ENCODE measurements around the gene SDHA.
A peak's percentile ranks its signal among the peaks of the same experiment; 100 is the strongest.
"Not testable (repeated sequence)": the region's sequence is repeated elsewhere in the genome, so short reads cannot be mapped to it uniquely, and the experiment has no call there.

The SDHA gene

DNA sequence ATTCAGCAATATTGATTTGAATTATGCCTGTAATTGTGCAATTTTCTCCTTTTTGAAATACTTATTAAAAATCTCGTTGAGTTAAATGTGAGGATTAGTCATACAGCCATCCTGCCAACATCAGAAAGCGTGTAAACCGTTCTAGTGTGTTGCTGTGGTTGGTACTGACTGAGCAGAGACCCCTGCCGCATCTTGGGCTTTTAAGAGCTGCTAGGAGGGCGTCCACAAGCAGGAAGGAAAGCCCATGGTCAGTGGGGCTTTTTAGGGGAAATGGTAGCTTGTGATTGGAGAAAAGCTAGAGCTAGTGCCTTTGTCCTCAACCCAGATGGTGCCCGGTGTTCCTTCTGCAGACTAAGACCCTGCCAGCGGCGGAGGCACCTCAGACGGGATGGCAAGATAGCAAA lies 1.3 kb downstream of the SDHA start:
- no peaks in the 10 kb centered on the region for H3K27me3 ChIP-seq (ENCODE audit: control insufficient read depth, insufficient read depth, low read length)
- H3K4me1 ChIP-seq: peaks cover 6% of the 10 kb centered on the region
- no peak overlapping the region for H3K27ac ChIP-seq
- no peaks in the 10 kb centered on the region for H3K9me3 ChIP-seq (ENCODE audit: control insufficient read depth, low read length)
- no peak overlapping the region for H2AFZ ChIP-seq
- no peak overlapping the region for H3K9ac ChIP-seq
- peak overlapping the region; percentile 74 for H3K4me3 ChIP-seq (ENCODE audit: low read depth, low read length)
- no peaks in the 10 kb centered on the region for H3K36me3 ChIP-seq (ENCODE audit: control insufficient read depth, insufficient read depth, low read length)
- TF ChIP-seq, protein P1, sequence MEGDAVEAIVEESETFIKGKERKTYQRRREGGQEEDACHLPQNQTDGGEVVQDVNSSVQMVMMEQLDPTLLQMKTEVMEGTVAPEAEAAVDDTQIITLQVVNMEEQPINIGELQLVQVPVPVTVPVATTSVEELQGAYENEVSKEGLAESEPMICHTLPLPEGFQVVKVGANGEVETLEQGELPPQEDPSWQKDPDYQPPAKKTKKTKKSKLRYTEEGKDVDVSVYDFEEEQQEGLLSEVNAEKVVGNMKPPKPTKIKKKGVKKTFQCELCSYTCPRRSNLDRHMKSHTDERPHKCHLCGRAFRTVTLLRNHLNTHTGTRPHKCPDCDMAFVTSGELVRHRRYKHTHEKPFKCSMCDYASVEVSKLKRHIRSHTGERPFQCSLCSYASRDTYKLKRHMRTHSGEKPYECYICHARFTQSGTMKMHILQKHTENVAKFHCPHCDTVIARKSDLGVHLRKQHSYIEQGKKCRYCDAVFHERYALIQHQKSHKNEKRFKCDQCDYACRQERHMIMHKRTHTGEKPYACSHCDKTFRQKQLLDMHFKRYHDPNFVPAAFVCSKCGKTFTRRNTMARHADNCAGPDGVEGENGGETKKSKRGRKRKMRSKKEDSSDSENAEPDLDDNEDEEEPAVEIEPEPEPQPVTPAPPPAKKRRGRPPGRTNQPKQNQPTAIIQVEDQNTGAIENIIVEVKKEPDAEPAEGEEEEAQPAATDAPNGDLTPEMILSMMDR (IDR thresholded peaks at IDR 0.05): no peak
- H3K79me2 ChIP-seq: peaks cover 23% of the 10 kb centered on the region
- H3K4me2 ChIP-seq (ENCODE audit: low read length): peak overlapping the region; percentile 71

DNA sequence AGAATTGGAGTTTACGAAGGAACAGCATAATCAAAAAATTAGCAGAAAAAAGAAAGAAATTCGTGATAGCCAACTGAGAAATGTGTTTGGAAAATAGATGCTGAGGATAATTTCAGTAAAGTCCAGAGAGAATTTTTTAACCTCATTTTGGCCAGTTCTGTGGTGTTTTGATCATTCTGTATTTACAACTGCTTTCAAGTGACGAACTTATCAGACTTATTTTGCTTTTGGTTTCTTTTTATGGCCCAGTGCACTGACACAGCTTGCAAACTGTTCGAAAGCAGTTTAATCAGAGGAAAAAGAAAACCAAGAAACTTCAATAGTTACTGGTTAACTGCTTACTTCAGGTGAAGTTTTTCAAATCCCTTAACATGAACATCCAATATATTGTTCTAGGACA lies 1.9 kb downstream of the SDHA start:
- Histone ChIP-seq H3K27ac (no peak overlapping the region), H3K4me3 (ENCODE audit: low read depth, low read length) (peak overlapping the region; percentile 74), H3K4me2 (ENCODE audit: low read length) (peak overlapping the region; percentile 71), H3K79me2 (peaks cover 26% of the 10 kb centered on the region), H3K4me1 (peaks cover 6% of the 10 kb centered on the region), H3K27me3 (ENCODE audit: control insufficient read depth, insufficient read depth, low read length) (no peaks in the 10 kb centered on the region), H3K9me3 (ENCODE audit: control insufficient read depth, low read length) (no peaks in the 10 kb centered on the region), H3K9ac (no peak overlapping the region), H2AFZ (no peak overlapping the region), H3K36me3 (ENCODE audit: control insufficient read depth, insufficient read depth, low read length) (no peaks in the 10 kb centered on the region)
- TF ChIP-seq, protein P1 (IDR thresholded peaks at IDR 0.05): no peak

DNA sequence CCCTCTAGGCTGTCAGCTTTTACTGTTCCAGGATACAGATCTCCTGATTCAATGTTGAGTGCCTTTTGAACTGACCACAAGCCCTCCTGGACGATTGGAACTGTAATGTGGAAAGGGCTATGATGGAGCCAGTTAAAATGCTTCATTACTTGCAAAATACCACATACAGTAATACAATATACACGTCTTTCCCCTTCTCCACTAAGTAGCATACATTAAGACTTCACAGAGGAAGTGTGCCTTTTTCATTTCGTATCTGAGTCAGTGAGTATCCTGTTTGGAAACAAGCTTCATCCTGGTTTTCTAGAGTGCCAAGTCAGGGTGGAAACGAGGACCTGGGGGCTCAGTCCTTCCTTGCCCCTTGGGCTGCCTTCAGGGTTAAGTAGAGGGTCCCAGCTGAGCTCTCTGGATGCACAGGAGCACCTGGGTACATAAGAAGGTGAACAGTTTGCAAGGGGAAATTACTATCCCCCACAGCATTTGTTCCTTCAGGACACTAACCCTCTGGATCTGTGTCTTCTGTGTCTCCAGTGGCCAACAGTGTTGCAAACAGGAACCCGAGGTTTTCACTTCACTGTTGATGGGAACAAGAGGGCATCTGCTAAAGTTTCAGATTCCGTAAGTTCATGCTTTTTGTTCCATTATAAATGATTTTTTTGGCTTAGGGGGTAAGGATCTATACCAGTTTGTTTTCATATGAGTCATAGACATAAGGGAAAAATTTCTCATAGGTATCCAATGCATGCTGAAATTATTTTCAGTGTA lies 5.0 kb downstream of the SDHA start:
- not testable (repeated sequence) for H3K4me2 ChIP-seq (ENCODE audit: low read length); H3K36me3 ChIP-seq (ENCODE audit: control insufficient read depth, insufficient read depth, low read length); H2AFZ ChIP-seq; H3K9me3 ChIP-seq (ENCODE audit: control insufficient read depth, low read length); H3K27me3 ChIP-seq (ENCODE audit: control insufficient read depth, insufficient read depth, low read length); H3K4me3 ChIP-seq (ENCODE audit: low read depth, low read length); H3K4me1 ChIP-seq; H3K27ac ChIP-seq; H3K9ac ChIP-seq
- H3K79me2 ChIP-seq: peaks cover 20% of the 10 kb centered on the region

DNA sequence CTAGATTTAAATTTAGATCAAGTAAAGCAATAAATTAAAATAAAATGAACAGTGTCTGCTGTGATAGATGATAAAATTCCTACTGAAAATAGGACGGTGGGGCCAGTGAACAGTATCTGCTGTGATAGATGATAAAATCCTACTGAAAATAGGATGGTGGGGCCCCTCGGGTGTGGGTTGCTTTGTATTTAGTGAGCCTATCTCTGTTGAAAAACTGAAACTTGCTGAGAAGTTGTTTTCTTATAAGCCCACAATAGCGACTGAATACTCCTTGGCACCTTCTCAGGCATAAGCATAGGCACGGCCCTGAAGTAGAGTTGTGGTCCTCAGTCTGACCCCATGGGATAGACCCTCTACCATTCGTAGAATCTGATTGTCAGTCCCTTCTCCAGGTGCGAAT lies 5.7 kb downstream of the SDHA start:
- no peak overlapping the region for H3K4me3 ChIP-seq (ENCODE audit: low read depth, low read length)
- no peak overlapping the region for H3K27ac ChIP-seq
- no peak overlapping the region for H2AFZ ChIP-seq
- H3K79me2 ChIP-seq: peaks cover 16% of the 10 kb centered on the region
- no peaks in the 10 kb centered on the region for H3K27me3 ChIP-seq (ENCODE audit: control insufficient read depth, insufficient read depth, low read length)
- H3K36me3 ChIP-seq (ENCODE audit: control insufficient read depth, insufficient read depth, low read length): no peaks in the 10 kb centered on the region
- H3K9ac ChIP-seq: no peak overlapping the region
- no peak overlapping the region for H3K4me2 ChIP-seq (ENCODE audit: low read length)
- TF ChIP-seq, protein P1 (IDR thresholded peaks at IDR 0.05): no peak
- H3K4me1 ChIP-seq: peaks cover 6% of the 10 kb centered on the region
- no peaks in the 10 kb centered on the region for H3K9me3 ChIP-seq (ENCODE audit: control insufficient read depth, low read length)

- Histone ChIP-seq H3K36me3 (ENCODE audit: control insufficient read depth, insufficient read depth, low read length) (no peaks in the 10 kb centered on the region), H3K27ac (no peak overlapping the region)
- TF ChIP-seq, protein P1 (IDR thresholded peaks at IDR 0.05): no peak
Measured at GRCh38 chr5:225334-225733, 7.2 kb downstream of the SDHA start.

DNA sequence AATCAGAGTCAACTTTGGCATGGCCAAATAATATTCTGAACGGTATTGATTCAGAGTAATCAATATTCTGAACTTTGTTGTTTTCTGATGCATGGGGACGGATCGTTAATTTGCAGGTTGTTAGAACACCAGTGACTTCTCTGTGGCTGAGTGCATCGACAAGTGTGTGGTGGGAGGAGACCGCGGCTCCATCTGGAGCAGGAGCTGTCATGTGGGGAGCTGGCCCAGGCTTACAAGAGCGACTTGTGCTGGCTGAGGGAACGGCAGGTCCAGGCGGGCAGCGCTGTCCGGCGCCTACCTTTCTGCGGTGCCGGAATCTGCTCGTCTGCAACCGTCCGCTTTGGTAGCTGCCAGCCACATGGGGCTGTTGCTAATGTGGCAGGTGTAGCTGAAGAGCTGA lies 9.3 kb downstream of the SDHA start:
- H2AFZ ChIP-seq; H3K9ac ChIP-seq; H3K4me1 ChIP-seq; H3K4me2 ChIP-seq (ENCODE audit: low read length); H3K27ac ChIP-seq; H3K4me3 ChIP-seq (ENCODE audit: low read depth, low read length); H3K36me3 ChIP-seq (ENCODE audit: control insufficient read depth, insufficient read depth, low read length); H3K27me3 ChIP-seq (ENCODE audit: control insufficient read depth, insufficient read depth, low read length); H3K9me3 ChIP-seq (ENCODE audit: control insufficient read depth, low read length); H3K79me2 ChIP-seq: not testable (repeated sequence)

More at GRCh38 chr5:225334-225733, 7.2 kb downstream of the SDHA start:
- H3K4me1 ChIP-seq: peaks cover 6% of the 10 kb centered on the region
- H3K9me3 ChIP-seq (ENCODE audit: control insufficient read depth, low read length): no peaks in the 10 kb centered on the region
- no peak overlapping the region for H2AFZ ChIP-seq
- no peak overlapping the region for H3K4me3 ChIP-seq (ENCODE audit: low read depth, low read length)
- H3K27me3 ChIP-seq (ENCODE audit: control insufficient read depth, insufficient read depth, low read length): no peaks in the 10 kb centered on the region
- H3K4me2 ChIP-seq (ENCODE audit: low read length): no peak overlapping the region
- no peak overlapping the region for H3K9ac ChIP-seq
- peaks cover 16% of the 10 kb centered on the region for H3K79me2 ChIP-seq
